ENCODE data around the gene FMO1. TPM values are rescaled to one million over a fixed set of nuclear protein-coding genes. Genes with fewer than 3 reads are reported as not detected.

The FMO1 gene
- total RNA-seq, 4 donors from 2014 or later, result 0.77 to 14.1 (median 2.7) TPM

GRCh38 chr1:171257607-171258076 lies 9.3 kb downstream of the FMO1 start:
- DNase-seq, result peak in 1 of 2 donors; percentile 33
- H3K36me3 ChIP-seq, result no peaks in the 10 kb centered on the region
- intact Hi-C loops (cut with DNase I; ENCODE audit: low total_unique reads), result no loop called here
- TF ChIP-seq, protein P1, sequence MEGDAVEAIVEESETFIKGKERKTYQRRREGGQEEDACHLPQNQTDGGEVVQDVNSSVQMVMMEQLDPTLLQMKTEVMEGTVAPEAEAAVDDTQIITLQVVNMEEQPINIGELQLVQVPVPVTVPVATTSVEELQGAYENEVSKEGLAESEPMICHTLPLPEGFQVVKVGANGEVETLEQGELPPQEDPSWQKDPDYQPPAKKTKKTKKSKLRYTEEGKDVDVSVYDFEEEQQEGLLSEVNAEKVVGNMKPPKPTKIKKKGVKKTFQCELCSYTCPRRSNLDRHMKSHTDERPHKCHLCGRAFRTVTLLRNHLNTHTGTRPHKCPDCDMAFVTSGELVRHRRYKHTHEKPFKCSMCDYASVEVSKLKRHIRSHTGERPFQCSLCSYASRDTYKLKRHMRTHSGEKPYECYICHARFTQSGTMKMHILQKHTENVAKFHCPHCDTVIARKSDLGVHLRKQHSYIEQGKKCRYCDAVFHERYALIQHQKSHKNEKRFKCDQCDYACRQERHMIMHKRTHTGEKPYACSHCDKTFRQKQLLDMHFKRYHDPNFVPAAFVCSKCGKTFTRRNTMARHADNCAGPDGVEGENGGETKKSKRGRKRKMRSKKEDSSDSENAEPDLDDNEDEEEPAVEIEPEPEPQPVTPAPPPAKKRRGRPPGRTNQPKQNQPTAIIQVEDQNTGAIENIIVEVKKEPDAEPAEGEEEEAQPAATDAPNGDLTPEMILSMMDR (IDR thresholded peaks at IDR 0.05), result no peak
- no peak for TF ChIP-seq POLR2A (IDR thresholded peaks at IDR 0.05)
- no peaks in the 10 kb centered on the region for H3K9me3 ChIP-seq
- peak overlapping the region; percentile 57 to 68 for H3K27ac ChIP-seq
- H3K27me3 ChIP-seq, result no peaks in the 10 kb centered on the region
- no peak overlapping the region for H3K4me3 ChIP-seq
- H3K4me1 ChIP-seq, result no peaks in the 10 kb centered on the region

DNA sequence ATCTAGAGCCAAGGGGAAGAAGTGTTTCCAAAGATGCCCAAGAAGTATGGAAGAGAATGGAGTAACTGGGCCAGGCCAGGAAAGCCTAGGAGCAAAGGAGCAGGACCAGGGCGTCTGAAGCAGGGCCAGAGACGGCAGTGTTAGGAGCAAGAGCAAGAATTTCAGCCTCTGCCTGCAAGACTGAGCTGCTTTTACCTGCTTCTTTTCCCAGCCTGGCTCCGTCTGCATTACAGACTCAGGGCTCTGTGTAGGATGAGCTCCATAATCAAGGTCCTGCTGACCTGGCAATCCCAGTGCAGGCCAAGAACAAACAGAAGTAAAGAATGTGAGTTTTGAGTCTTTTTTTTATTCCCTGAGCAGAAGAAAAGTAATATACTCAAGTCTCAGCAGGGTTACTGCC lies 10.1 kb downstream of the FMO1 start:
- H3K4me1 ChIP-seq, result no peaks in the 10 kb centered on the region
- no peak overlapping the region for H3K4me3 ChIP-seq
- TF ChIP-seq, protein P1 (IDR thresholded peaks at IDR 0.05), result no peak
- TF ChIP-seq POLR2A (IDR thresholded peaks at IDR 0.05), result no peak
- H3K36me3 ChIP-seq, result no peaks in the 10 kb centered on the region
- H3K9me3 ChIP-seq, result no peaks in the 10 kb centered on the region
- H3K27me3 ChIP-seq, result no peaks in the 10 kb centered on the region
- no peak for DNase-seq
- H3K27ac ChIP-seq, result peak overlapping the region; percentile 57 to 68
- intact Hi-C loops (cut with DNase I; ENCODE audit: low total_unique reads), result no loop called here

- peak overlapping the region; percentile 57 to 68 for H3K27ac ChIP-seq
These were observed 10.6 kb downstream of the FMO1 start for GRCh38 chr1:171258943-171259342.

DNA sequence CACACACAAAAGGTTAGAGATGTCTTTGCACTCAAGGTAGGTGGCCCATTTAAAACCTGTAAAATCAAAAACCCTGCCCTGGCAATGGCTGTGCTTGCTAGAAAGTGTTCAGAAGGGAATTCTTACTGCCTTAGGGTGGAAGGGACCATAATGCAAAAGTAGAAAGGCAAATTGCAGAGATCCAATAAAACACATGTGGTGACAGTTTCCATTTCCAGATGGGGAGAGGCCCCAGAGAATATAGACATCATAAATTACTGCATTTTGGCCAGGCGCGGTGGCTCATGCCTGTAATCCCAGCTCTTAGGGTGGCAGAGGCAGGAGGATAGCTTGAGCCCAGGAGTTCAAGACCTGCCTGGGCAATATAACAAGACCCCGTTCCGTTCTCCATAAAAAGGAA lies 13.0 kb downstream of the FMO1 start:
- no peak overlapping the region for H3K27ac ChIP-seq
- intact Hi-C loops (cut with DNase I; ENCODE audit: low total_unique reads), result no loop called here

More at GRCh38 chr1:171258943-171259342, 10.6 kb downstream of the FMO1 start:
- Histone ChIP-seq H3K9me3 (no peaks in the 10 kb centered on the region), H3K4me3 (no peak overlapping the region), H3K4me1 (no peaks in the 10 kb centered on the region), H3K36me3 (no peaks in the 10 kb centered on the region), H3K27me3 (no peaks in the 10 kb centered on the region)
- DNase-seq, result no peak
- TF ChIP-seq, protein P1 (IDR thresholded peaks at IDR 0.05), result no peak
- TF ChIP-seq POLR2A (IDR thresholded peaks at IDR 0.05), result no peak
- intact Hi-C loops (cut with DNase I; ENCODE audit: low total_unique reads), result no loop called here

DNA sequence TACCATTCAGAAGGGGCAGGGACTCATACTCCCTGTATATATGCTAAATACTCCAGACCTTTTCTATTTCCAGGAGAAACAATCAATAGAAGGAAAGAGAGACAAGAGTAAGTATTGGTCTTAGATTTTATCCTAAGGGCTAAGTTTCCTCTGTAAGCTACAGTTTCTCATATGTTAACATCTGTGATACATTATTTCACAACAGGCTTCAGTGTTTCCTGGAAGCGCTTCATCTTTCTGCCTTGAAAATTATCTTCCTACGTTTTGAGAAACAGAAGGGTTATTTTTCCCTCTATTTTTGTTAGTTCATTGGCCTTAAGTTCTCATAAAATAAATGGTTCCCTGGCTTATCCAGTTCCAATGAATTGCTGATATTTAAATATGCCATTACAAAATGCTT lies 15.6 kb downstream of the FMO1 start:
- no peak for DNase-seq
- Histone ChIP-seq H3K27ac (peak overlapping the region in 1 of 2 donors; percentile 29), H3K36me3 (no peaks in the 10 kb centered on the region), H3K27me3 (no peaks in the 10 kb centered on the region), H3K9me3 (no peaks in the 10 kb centered on the region), H3K4me1 (no peaks in the 10 kb centered on the region), H3K4me3 (no peak overlapping the region)
- intact Hi-C loops (cut with DNase I; ENCODE audit: low total_unique reads), result no loop called here
- TF ChIP-seq POLR2A (IDR thresholded peaks at IDR 0.05), result no peak

More for the DNA sequence above, 13.0 kb downstream of the FMO1 start:
- Histone ChIP-seq H3K4me1 (no peaks in the 10 kb centered on the region), H3K4me3 (no peak overlapping the region), H3K9me3 (no peaks in the 10 kb centered on the region), H3K27me3 (no peaks in the 10 kb centered on the region), H3K36me3 (no peaks in the 10 kb centered on the region)
- DNase-seq, result no peak
- TF ChIP-seq POLR2A (IDR thresholded peaks at IDR 0.05), result no peak
- TF ChIP-seq, protein P1 (IDR thresholded peaks at IDR 0.05), result no peak

GRCh38 chr1:171265686-171266085 lies 17.4 kb downstream of the FMO1 start:
- TF ChIP-seq, protein P1 (IDR thresholded peaks at IDR 0.05), result no peak
- no peak for TF ChIP-seq POLR2A (IDR thresholded peaks at IDR 0.05)
- no peaks in the 10 kb centered on the region for H3K36me3 ChIP-seq
- H3K4me1 ChIP-seq, result no peaks in the 10 kb centered on the region
- H3K27me3 ChIP-seq, result no peaks in the 10 kb centered on the region
- H3K27ac ChIP-seq, result no peak overlapping the region
- intact Hi-C loops (cut with DNase I; ENCODE audit: low total_unique reads), result no loop called here
- no peak for DNase-seq
- no peak overlapping the region for H3K4me3 ChIP-seq
- no peaks in the 10 kb centered on the region for H3K9me3 ChIP-seq

All from uterus (tissue), 4 donors.